ENCODE measurements around the gene CYB5RL. TPM values are rescaled to one million over a fixed set of nuclear protein-coding genes. Genes with fewer than 3 reads are reported as not detected.

CYB5RL gene
- total RNA-seq, 3 donors from 2014 or later (not counting 1 experiment from before 2014, with no cell fraction given) = 5.6 to 6.7 (median 6.2) TPM

DNA sequence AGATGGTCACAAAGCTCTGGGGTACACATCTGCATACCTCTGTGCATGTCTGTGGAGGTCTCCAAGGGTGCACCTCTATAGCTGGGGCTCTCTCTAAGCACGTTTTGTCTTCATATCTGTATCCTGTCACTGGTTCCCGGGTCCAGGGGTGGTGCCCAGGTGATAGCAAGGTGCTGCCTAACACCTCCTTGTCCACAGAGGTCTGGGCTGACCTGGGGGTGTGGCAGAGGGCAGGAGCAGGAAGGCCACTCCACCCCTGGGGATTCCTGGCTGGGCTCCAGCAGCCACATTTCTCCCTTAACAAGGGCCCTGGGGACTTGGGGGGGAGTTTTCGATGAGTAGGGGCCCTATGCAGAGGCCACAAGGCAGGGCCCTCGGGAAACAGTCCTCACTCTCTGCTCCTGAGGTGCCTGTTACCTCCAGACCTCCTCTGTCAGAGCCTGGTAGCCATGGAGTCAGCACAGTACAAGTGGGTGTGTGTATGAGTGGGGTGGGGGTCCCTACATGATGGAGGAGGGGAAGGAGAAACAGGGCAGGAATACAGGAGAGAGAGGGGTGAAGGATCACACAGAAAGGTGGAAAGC lies 40.0 kb downstream of the CYB5RL start:
- no peak overlapping the region for H3K27ac Mint-ChIP-seq
- H3K27ac ChIP-seq (ENCODE audit: low read length) = no peak overlapping the region

GRCh38 chr1:54158071-54158470 lies 41.8 kb downstream of the CYB5RL start:
- Histone ChIP-seq H3K27ac (ENCODE audit: low read length) (no peak overlapping the region), H3K9me3 (ENCODE audit: control insufficient read depth, insufficient read depth, low read length) (no peaks in the 10 kb centered on the region), H3K36me3 (ENCODE audit: control insufficient read depth, insufficient read depth, low read length) (no peaks in the 10 kb centered on the region), H3K4me3 (ENCODE audit: low read length) (no peak overlapping the region), H3K4me1 (ENCODE audit: control insufficient read depth, insufficient read depth, low read length) (no peaks in the 10 kb centered on the region), H3K27me3 (ENCODE audit: control insufficient read depth, insufficient read depth, low read length) (no peaks in the 10 kb centered on the region)
- ATAC-seq = no peak
- H3K9me3 Mint-ChIP-seq = no peaks in the 10 kb centered on the region
- TF ChIP-seq, protein P1, sequence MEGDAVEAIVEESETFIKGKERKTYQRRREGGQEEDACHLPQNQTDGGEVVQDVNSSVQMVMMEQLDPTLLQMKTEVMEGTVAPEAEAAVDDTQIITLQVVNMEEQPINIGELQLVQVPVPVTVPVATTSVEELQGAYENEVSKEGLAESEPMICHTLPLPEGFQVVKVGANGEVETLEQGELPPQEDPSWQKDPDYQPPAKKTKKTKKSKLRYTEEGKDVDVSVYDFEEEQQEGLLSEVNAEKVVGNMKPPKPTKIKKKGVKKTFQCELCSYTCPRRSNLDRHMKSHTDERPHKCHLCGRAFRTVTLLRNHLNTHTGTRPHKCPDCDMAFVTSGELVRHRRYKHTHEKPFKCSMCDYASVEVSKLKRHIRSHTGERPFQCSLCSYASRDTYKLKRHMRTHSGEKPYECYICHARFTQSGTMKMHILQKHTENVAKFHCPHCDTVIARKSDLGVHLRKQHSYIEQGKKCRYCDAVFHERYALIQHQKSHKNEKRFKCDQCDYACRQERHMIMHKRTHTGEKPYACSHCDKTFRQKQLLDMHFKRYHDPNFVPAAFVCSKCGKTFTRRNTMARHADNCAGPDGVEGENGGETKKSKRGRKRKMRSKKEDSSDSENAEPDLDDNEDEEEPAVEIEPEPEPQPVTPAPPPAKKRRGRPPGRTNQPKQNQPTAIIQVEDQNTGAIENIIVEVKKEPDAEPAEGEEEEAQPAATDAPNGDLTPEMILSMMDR (IDR thresholded peaks at IDR 0.05) = no peak
- no peaks in the 10 kb centered on the region for H3K36me3 Mint-ChIP-seq
- intact Hi-C loops (cut with micrococcal nuclease) = no loop called here
- WGBS (ENCODE audit: insufficient coverage) = 90% methylated on average over 3 of the region's 3 CpGs
- H3K27ac Mint-ChIP-seq = no peak overlapping the region
- no peak for DNase-seq
- no peaks in the 10 kb centered on the region for H3K27me3 Mint-ChIP-seq (ENCODE audit: low read depth in 2 of 2)
- H3K4me1 Mint-ChIP-seq = no peaks in the 10 kb centered on the region
- H3K4me3 Mint-ChIP-seq = no peak overlapping the region

More for the DNA sequence above, 40.0 kb downstream of the CYB5RL start:
- H3K4me3 ChIP-seq (ENCODE audit: low read length) = no peak overlapping the region
- H3K9me3 ChIP-seq (ENCODE audit: control insufficient read depth, insufficient read depth, low read length) = no peaks in the 10 kb centered on the region
- Mint-ChIP-seq H3K36me3 (no peaks in the 10 kb centered on the region), H3K4me1 (no peaks in the 10 kb centered on the region), H3K9me3 (no peaks in the 10 kb centered on the region), H3K27me3 (ENCODE audit: low read depth in 2 of 2) (no peaks in the 10 kb centered on the region), H3K4me3 (no peak overlapping the region)
- intact Hi-C loops (cut with micrococcal nuclease) = no loop called here
- 71% methylated on average over 4 of the region's 4 CpGs for WGBS (ENCODE audit: insufficient coverage)
- ATAC-seq (no peak), DNase-seq (no peak)
- TF ChIP-seq, protein P1 (IDR thresholded peaks at IDR 0.05) = no peak
- H3K4me1 ChIP-seq (ENCODE audit: control insufficient read depth, insufficient read depth, low read length) = no peaks in the 10 kb centered on the region
- H3K27me3 ChIP-seq (ENCODE audit: control insufficient read depth, insufficient read depth, low read length) = no peaks in the 10 kb centered on the region
- H3K36me3 ChIP-seq (ENCODE audit: control insufficient read depth, insufficient read depth, low read length) = no peaks in the 10 kb centered on the region

- H3K4me3 ChIP-seq (ENCODE audit: low read length) = no peak overlapping the region
- no peak overlapping the region for H3K4me3 Mint-ChIP-seq
- H3K9me3 ChIP-seq (ENCODE audit: control insufficient read depth, insufficient read depth, low read length) = no peaks in the 10 kb centered on the region
- ATAC-seq (no peak), DNase-seq (no peak)
- intact Hi-C loops (cut with micrococcal nuclease) = no loop called here
- H3K27ac ChIP-seq (ENCODE audit: low read length) = no peak overlapping the region
- no peaks in the 10 kb centered on the region for H3K4me1 Mint-ChIP-seq
- no peaks in the 10 kb centered on the region for H3K36me3 ChIP-seq (ENCODE audit: control insufficient read depth, insufficient read depth, low read length)
- no peaks in the 10 kb centered on the region for H3K36me3 Mint-ChIP-seq
- TF ChIP-seq, protein P1 (IDR thresholded peaks at IDR 0.05) = no peak
- H3K27me3 Mint-ChIP-seq (ENCODE audit: low read depth in 2 of 2) = no peaks in the 10 kb centered on the region
- H3K4me1 ChIP-seq (ENCODE audit: control insufficient read depth, insufficient read depth, low read length) = no peaks in the 10 kb centered on the region
- H3K27me3 ChIP-seq (ENCODE audit: control insufficient read depth, insufficient read depth, low read length) = no peaks in the 10 kb centered on the region
- no peak overlapping the region for H3K27ac Mint-ChIP-seq
- H3K9me3 Mint-ChIP-seq = no peaks in the 10 kb centered on the region
- 91% methylated on average over 6 of the region's 6 CpGs for WGBS (ENCODE audit: insufficient coverage)
Observed at GRCh38 chr1:54157401-54157800, 42.4 kb downstream of the CYB5RL start.

- Histone ChIP-seq H3K36me3 (ENCODE audit: control insufficient read depth, insufficient read depth, low read length) (no peaks in the 10 kb centered on the region), H3K27ac (ENCODE audit: low read length) (no peak overlapping the region), H3K9me3 (ENCODE audit: control insufficient read depth, insufficient read depth, low read length) (no peaks in the 10 kb centered on the region), H3K27me3 (ENCODE audit: control insufficient read depth, insufficient read depth, low read length) (no peaks in the 10 kb centered on the region), H3K4me1 (ENCODE audit: control insufficient read depth, insufficient read depth, low read length) (no peaks in the 10 kb centered on the region), H3K4me3 (ENCODE audit: low read length) (no peak overlapping the region)
- TF ChIP-seq, protein P1 (IDR thresholded peaks at IDR 0.05) = no peak
- Mint-ChIP-seq H3K4me1 (no peaks in the 10 kb centered on the region), H3K27me3 (ENCODE audit: low read depth in 2 of 2) (no peaks in the 10 kb centered on the region), H3K9me3 (no peaks in the 10 kb centered on the region), H3K27ac (no peak overlapping the region), H3K4me3 (no peak overlapping the region), H3K36me3 (no peaks in the 10 kb centered on the region)
- DNase-seq = no peak
- intact Hi-C loops (cut with micrococcal nuclease) = no loop called here
- ATAC-seq = no peak
- 90% methylated on average over 7 of the region's 7 CpGs for WGBS (ENCODE audit: insufficient coverage)
Observed at GRCh38 chr1:54156986-54157385, 42.8 kb downstream of the CYB5RL start.

Measured in natural killer cell (primary cell).